Measurements from ENCODE around the gene RER1. TPM values are rescaled to one million over a fixed set of nuclear protein-coding genes. Genes with fewer than 3 reads are reported as not detected.

The RER1 gene
- total RNA-seq, 3 donors from 2014 or later = 58.3 to 75.1 (median 70.4) TPM

GRCh38 chr1:2412395-2412772 lies 20.7 kb downstream of the RER1 start, which contains the start of gene PEX10:
Gene PEX10, minus strand, starts transcription at chr1:2412564. Its CDS starts 62 bp downstream, at chr1:2412502.
- H3K36me3 ChIP-seq = no peaks in the 10 kb centered on the region
- peak within 1 kb of the TSS; percentile 88 to 94 for H3K27ac ChIP-seq
- intact Hi-C loops (cut with DNase I; ENCODE audit: low total_unique reads) = loop anchor here (2.0 kb wide), 1 partner anchor 136 kb away; no protein-coding TSS in a partner anchor
- H3K4me3 ChIP-seq = peak within 1 kb of the TSS; percentile 86 to 95 (median 89)
- peak; percentile 97 to 98 for DNase-seq (ENCODE audit: low spot score in 2 of 2)
- no peaks in the 10 kb centered on the region for H3K9me3 ChIP-seq
- H3K4me1 ChIP-seq = peaks cover 15 to 17% of the 10 kb centered on the region in 2 donors
- TF ChIP-seq POLR2A (IDR thresholded peaks at IDR 0.05) = no peak
- no peak for TF ChIP-seq CTCF (IDR thresholded peaks at IDR 0.05)
- TF ChIP-seq POLR2AphosphoS5 (IDR thresholded peaks at IDR 0.05) = peak in 2 of 3 donors; percentile 28 to 73
- H3K27me3 ChIP-seq = peaks cover 0 to 7% of the 10 kb centered on the region in 2 donors

GRCh38 chr1:2412773-2413494 lies 21.3 kb downstream of the RER1 start:
- Histone ChIP-seq H3K4me3 (peak overlapping the region; percentile 86 to 95 (median 89)), H3K9me3 (no peaks in the 10 kb centered on the region), H3K27me3 (peaks cover 0 to 13% of the 10 kb centered on the region in 2 donors), H3K27ac (peak overlapping the region; percentile 88 to 94), H3K4me1 (peaks cover 15 to 17% of the 10 kb centered on the region in 2 donors), H3K36me3 (no peaks in the 10 kb centered on the region)
- DNase-seq (ENCODE audit: low spot score in 2 of 2) = no peak
- intact Hi-C loops (cut with DNase I; ENCODE audit: low total_unique reads) = loop anchor here (2.0 kb wide), 1 partner anchor 136 kb away; no protein-coding TSS in a partner anchor
- peak in 2 of 3 donors; percentile 11 to 19 for TF ChIP-seq CTCF (IDR thresholded peaks at IDR 0.05)
- no peak for TF ChIP-seq POLR2A (IDR thresholded peaks at IDR 0.05)
- no peak for TF ChIP-seq POLR2AphosphoS5 (IDR thresholded peaks at IDR 0.05)

GRCh38 chr1:2413495-2414296 lies 22.1 kb downstream of the RER1 start:
- Histone ChIP-seq H3K27ac (peak overlapping the region; percentile 88 to 94), H3K9me3 (no peaks in the 10 kb centered on the region), H3K27me3 (peaks cover 0 to 18% of the 10 kb centered on the region in 2 donors), H3K36me3 (no peaks in the 10 kb centered on the region), H3K4me3 (peak overlapping the region; percentile 86 to 95 (median 89)), H3K4me1 (peaks cover 15 to 17% of the 10 kb centered on the region in 2 donors)
- no peak for DNase-seq (ENCODE audit: low spot score in 2 of 2)
- TF ChIP-seq POLR2A (IDR thresholded peaks at IDR 0.05) (no peak), CTCF (IDR thresholded peaks at IDR 0.05) (no peak), POLR2AphosphoS5 (IDR thresholded peaks at IDR 0.05) (no peak)
- intact Hi-C loops (cut with DNase I; ENCODE audit: low total_unique reads) = loop anchor here (2.0 kb wide), 1 partner anchor 135 kb away; no protein-coding TSS in a partner anchor

- DNase-seq (ENCODE audit: low spot score in 2 of 2) = peak; percentile 67 to 78
- Histone ChIP-seq H3K36me3 (no peaks in the 10 kb centered on the region), H3K27me3 (peaks cover 0 to 25% of the 10 kb centered on the region in 2 donors), H3K4me3 (peak overlapping the region in 2 of 3 donors; percentile 7 to 89), H3K4me1 (peaks cover 15 to 17% of the 10 kb centered on the region in 2 donors), H3K27ac (peak overlapping the region in 1 of 2 donors; percentile 88), H3K9me3 (no peaks in the 10 kb centered on the region)
- peak; percentile 88 to 97 (median 95) for TF ChIP-seq CTCF (IDR thresholded peaks at IDR 0.05)
- no peak for TF ChIP-seq POLR2AphosphoS5 (IDR thresholded peaks at IDR 0.05)
- intact Hi-C loops (cut with DNase I; ENCODE audit: low total_unique reads) = no loop called here
These were observed 22.8 kb downstream of the RER1 start for GRCh38 chr1:2414297-2414958.

All from breast epithelium (tissue), 4 donors.